ENCODE results near the gene SIRPA. TPM values are rescaled to one million over a fixed set of nuclear protein-coding genes. Genes with fewer than 3 reads are reported as not detected.

Gene SIRPA
- total RNA-seq, 1 experiment from 2014 or later = 12.8 TPM

- H4K20me1 ChIP-seq (ENCODE audit: low read length) = no peaks in the 10 kb centered on the region
- intact Hi-C loops (cut with micrococcal nuclease) = no loop called here
- no peak overlapping the region for H2AFZ ChIP-seq (ENCODE audit: low read length)
- DNase-seq (no peak), ATAC-seq (no peak)
- no peaks in the 10 kb centered on the region for H3K79me2 ChIP-seq (ENCODE audit: low read length)
- H3K9me3 ChIP-seq (ENCODE audit: low read length) = no peaks in the 10 kb centered on the region
- H3K9ac ChIP-seq (ENCODE audit: low read length) = no peak overlapping the region
- TF ChIP-seq EZH2phosphoT487 (IDR thresholded peaks at IDR 0.05; ENCODE audit: borderline replicate concordance, low read length) (no peak), EZH2 (IDR thresholded peaks at IDR 0.05; ENCODE audit: low read length, unreplicated experiment) (no peak), CTCF (conservative IDR thresholded peaks at IDR 0.05; ENCODE audit: low read depth, low read length) (no peak)
- no peak overlapping the region for H3K4me3 ChIP-seq (ENCODE audit: low read length)
- H3F3A ChIP-seq (ENCODE audit: low read length, unreplicated experiment) = no peaks in the 10 kb centered on the region
- H3K27me3 ChIP-seq (ENCODE audit: low read length) = no peaks in the 10 kb centered on the region
- ChIA-PET CTCF (no interaction called here), POLR2A (ENCODE audit: unreplicated experiment) (no interaction called here)
- no TSS peak for BruUV-seq (replicated peaks)
- H3K4me2 ChIP-seq (ENCODE audit: low read length) = no peak overlapping the region
- H3K36me3 ChIP-seq (ENCODE audit: low read depth, low read length) = no peaks in the 10 kb centered on the region
- H3K4me1 ChIP-seq (ENCODE audit: insufficient read depth, low read length) = no peaks in the 10 kb centered on the region
- no peaks in the 10 kb centered on the region for H3K9me2 ChIP-seq (replicated peaks; ENCODE audit: low read length)
- H3K27ac ChIP-seq (ENCODE audit: low read length) = no peak overlapping the region
Observed at GRCh38 chr20:1863296-1863695, 31.9 kb upstream of the SIRPA start.

GRCh38 chr20:1866834-1867233 lies 28.4 kb upstream of the SIRPA start:
- H3K9me2 ChIP-seq (replicated peaks; ENCODE audit: low read length) = no peaks in the 10 kb centered on the region
- BruUV-seq (replicated peaks) = no TSS peak
- H3K79me2 ChIP-seq (ENCODE audit: low read length) = no peaks in the 10 kb centered on the region
- TF ChIP-seq CTCF (conservative IDR thresholded peaks at IDR 0.05; ENCODE audit: low read depth, low read length) = no peak
- TF ChIP-seq EZH2phosphoT487 (IDR thresholded peaks at IDR 0.05; ENCODE audit: borderline replicate concordance, low read length) = no peak
- TF ChIP-seq EZH2 (IDR thresholded peaks at IDR 0.05; ENCODE audit: low read length, unreplicated experiment) = no peak
- no peaks in the 10 kb centered on the region for H3K27me3 ChIP-seq (ENCODE audit: low read length)
- H3K4me1 ChIP-seq (ENCODE audit: insufficient read depth, low read length) = no peaks in the 10 kb centered on the region
- ChIA-PET POLR2A (ENCODE audit: unreplicated experiment) (interaction anchor here (0.6 kb wide), 1 partner anchor 45 kb away, joined by 7 read pairs; no protein-coding TSS in a partner anchor), CTCF (no interaction called here)
- H3K4me3 ChIP-seq (ENCODE audit: low read length) = no peak overlapping the region
- ATAC-seq (no peak; the same call in 1 of the 2 replicates), DNase-seq (no peak)
- H3K27ac ChIP-seq (ENCODE audit: low read length) = no peak overlapping the region
- no peak overlapping the region for H2AFZ ChIP-seq (ENCODE audit: low read length)
- no peak overlapping the region for H3K4me2 ChIP-seq (ENCODE audit: low read length)
- no peaks in the 10 kb centered on the region for H4K20me1 ChIP-seq (ENCODE audit: low read length)
- H3F3A ChIP-seq (ENCODE audit: low read length, unreplicated experiment) = no peaks in the 10 kb centered on the region
- intact Hi-C loops (cut with micrococcal nuclease) = no loop called here
- no peaks in the 10 kb centered on the region for H3K9me3 ChIP-seq (ENCODE audit: low read length)
- no peaks in the 10 kb centered on the region for H3K36me3 ChIP-seq (ENCODE audit: low read depth, low read length)
- H3K9ac ChIP-seq (ENCODE audit: low read length) = no peak overlapping the region

GRCh38 chr20:1867495-1868260 lies 27.5 kb upstream of the SIRPA start:
- no peak overlapping the region for H2AFZ ChIP-seq (ENCODE audit: low read length)
- ChIA-PET POLR2A (ENCODE audit: unreplicated experiment) (interaction anchor here (0.6 kb wide), 1 partner anchor 46 kb away, joined by 7 read pairs; no protein-coding TSS in a partner anchor), CTCF (interaction anchor here (0.6 kb wide), 1 partner anchor 364 kb away, joined by 4 read pairs; no protein-coding TSS in a partner anchor)
- ATAC-seq = no peak
- H3K4me1 ChIP-seq (ENCODE audit: insufficient read depth, low read length) = no peaks in the 10 kb centered on the region
- no peaks in the 10 kb centered on the region for H3K79me2 ChIP-seq (ENCODE audit: low read length)
- DNase-seq = no peak
- no TSS peak for BruUV-seq (replicated peaks)
- no peaks in the 10 kb centered on the region for H4K20me1 ChIP-seq (ENCODE audit: low read length)
- H3K27ac ChIP-seq (ENCODE audit: low read length) = no peak overlapping the region
- H3K4me3 ChIP-seq (ENCODE audit: low read length) = no peak overlapping the region
- intact Hi-C loops (cut with micrococcal nuclease) = no loop called here
- no peak overlapping the region for H3K4me2 ChIP-seq (ENCODE audit: low read length)
- H3K36me3 ChIP-seq (ENCODE audit: low read depth, low read length) = no peaks in the 10 kb centered on the region
- no peaks in the 10 kb centered on the region for H3F3A ChIP-seq (ENCODE audit: low read length, unreplicated experiment)
- TF ChIP-seq EZH2phosphoT487 (IDR thresholded peaks at IDR 0.05; ENCODE audit: borderline replicate concordance, low read length) = no peak
- TF ChIP-seq EZH2 (IDR thresholded peaks at IDR 0.05; ENCODE audit: low read length, unreplicated experiment) = no peak
- no peak for TF ChIP-seq CTCF (conservative IDR thresholded peaks at IDR 0.05; ENCODE audit: low read depth, low read length)
- no peaks in the 10 kb centered on the region for H3K9me3 ChIP-seq (ENCODE audit: low read length)
- no peaks in the 10 kb centered on the region for H3K9me2 ChIP-seq (replicated peaks; ENCODE audit: low read length)
- H3K27me3 ChIP-seq (ENCODE audit: low read length) = no peaks in the 10 kb centered on the region
- no peak overlapping the region for H3K9ac ChIP-seq (ENCODE audit: low read length)

Data from PC-3 (cell line).